KBM-7 (cell line): Measurements from ENCODE around the gene MBLAC2.

ENCODE experiments used
- DNase-seq: peaks from one replicate; pipeline ENCODE4 v3.0.0-alpha.2; 2015
- in situ Hi-C: fragments of 300-500 bp; cut with MboI; formaldehyde crosslinking; loops from 2 replicates; pipeline ENCODE4 v1.14.3; 2020; ENCODE audit warnings: low sequenced_read_pairs, low pct_unique_long_range_greater_than_20kb, mixed read lengths

Gene MBLAC2

DNA sequence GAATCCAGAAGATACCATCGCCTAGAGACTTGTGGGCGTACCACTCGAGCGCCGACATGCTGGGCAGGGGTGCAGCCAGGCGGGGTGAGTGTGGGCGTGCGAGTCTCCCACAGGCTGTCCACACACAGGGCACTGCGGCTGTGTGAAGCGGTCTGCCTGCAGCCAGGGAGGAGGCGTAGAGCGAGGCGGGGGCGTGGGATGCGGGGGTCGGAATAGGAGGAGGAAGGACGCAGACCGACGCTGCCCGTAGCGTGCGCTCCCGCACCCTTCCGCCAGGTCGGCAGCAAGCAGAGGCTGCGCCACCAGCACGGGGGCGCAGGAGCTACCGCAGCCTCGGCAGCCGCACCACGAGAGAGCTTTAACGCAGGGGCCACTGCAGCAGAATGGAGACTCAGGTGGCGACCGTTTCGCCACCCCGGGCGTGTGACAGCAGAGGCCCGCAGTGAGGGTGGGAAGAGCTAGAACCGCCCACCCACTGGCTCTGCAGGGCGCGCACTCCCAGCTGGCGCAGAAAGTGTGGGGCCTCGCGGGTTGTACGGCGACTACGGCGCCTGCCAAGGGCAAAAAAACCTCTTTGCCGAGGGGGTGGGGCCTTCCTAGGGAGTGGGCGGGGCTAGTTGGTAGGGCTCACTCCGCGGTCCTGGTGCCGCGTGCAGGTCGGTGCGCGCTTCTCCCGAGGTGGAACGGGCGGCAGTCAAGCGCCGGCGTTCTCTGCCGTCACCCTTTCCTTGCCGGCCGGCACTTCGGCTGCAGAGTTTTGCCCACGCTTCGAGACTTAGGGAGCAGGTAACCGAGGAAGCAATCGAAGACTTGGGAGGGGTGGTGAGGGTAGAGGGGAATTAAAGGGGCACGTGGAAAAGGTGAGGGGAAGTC, at the start of gene MBLAC2, which contains the start of gene POLR3G:
Gene MBLAC2 (minus strand): TSS at position 537 of the 873 bp plus-strand sequence. CDS start 479 bp downstream, at position 58.
Gene POLR3G (plus strand): TSS at position 630 of the 873 bp plus-strand sequence. CDS start 10,704 bp downstream, outside the sequence.
- in situ Hi-C loops: no loop called here
- peak; percentile 94 for DNase-seq

DNA sequence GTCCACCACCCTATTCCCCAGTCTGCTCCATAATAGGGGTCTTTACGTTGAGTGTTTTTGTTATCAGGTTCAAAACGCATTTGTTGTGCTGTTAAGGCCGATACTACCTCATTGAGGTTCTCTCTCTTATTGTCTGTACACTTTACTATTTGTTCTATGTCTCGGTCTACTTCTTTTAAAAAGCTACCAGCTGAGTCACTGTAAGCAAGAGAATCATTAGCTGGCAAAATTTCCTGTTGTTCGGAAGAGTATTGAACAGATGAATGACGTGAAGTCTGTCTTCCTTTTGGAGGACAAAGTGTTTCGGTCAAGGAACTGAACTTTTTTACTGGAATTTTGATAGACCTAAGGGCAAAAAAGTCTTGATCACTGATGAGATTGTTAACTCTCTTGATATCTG, 44.5 kb upstream of the MBLAC2 start:
- no peak for DNase-seq
- in situ Hi-C loops: no loop called here

DNA sequence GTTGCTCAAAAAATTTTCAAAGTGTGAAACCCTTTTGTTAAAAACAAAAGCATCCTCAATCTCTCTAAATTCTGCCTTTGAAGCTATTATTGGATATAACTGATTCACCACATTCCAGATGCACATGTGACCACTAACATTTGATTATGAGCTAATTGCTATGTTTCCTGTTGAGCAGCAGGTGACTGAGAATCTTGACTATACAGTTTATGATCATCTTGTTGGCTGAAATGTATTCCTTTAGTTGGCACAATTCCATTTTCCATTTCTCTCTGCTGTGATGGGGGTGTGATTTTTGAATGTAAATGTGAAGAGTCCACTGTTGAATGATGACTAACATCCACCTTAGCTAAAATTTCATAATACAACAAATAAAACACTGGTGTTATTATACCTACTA, 44.1 kb upstream of the MBLAC2 start:
- DNase-seq: no peak
- in situ Hi-C loops: no loop called here

DNA sequence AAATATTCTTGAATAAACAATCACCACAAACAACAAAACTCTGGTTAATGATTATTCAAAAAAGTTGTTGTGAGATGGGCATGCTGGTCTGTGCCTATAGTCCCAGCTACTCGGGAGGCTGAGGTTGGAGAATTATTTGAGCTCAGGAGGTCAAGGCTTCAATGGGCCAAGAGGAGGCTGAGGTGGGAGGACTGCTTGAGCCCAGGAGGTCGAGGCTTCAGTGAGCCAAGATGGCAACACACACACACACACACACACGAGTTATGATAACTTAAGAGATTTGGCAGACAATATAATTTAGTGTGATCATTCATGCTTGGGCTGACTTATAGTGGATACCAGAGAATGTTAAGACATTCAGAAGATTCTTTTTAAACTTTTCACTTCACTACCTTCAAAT, 39.9 kb upstream of the MBLAC2 start:
- in situ Hi-C loops: no loop called here
- no peak for DNase-seq

DNA sequence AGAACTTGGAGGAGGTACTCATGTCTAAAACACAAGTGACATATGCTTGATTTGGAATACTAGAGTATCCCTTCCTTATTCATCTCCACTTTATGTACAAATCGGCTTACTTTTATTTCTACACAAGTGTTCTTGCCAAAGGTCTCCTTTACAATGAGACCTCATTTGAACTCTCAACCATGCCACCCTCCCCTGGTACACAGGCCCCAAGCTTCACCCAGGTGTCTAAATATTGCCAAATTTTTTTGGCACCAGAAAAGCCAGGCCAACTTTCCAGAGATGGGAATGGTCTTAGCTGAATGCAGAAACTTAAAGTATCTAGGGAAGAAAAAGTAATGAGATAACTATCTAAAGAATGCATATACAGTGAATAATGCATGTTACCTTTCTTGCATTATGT, 35.9 kb upstream of the MBLAC2 start:
- no peak for DNase-seq
- in situ Hi-C loops: no loop called here

DNA sequence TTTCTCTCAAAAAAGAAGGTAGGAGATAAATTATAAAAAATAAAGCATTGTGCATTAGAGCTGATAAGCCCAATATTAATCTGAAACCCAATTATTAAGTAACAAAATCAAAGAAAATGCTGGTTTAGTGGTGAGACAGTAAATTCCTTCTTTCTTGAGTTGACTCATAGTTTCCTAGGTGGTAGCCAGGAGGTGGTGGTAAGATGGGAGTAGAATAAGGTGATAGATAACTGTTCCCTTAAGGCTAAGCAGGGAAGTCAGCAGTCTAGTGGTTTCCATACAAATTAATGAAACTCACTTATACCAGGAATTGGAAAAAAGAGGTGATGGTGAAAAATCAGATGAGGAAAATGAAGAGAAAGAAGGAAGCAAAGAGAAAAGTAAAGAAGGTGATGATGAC, 31.6 kb upstream of the MBLAC2 start:
- DNase-seq: no peak
- in situ Hi-C loops: no loop called here

DNA sequence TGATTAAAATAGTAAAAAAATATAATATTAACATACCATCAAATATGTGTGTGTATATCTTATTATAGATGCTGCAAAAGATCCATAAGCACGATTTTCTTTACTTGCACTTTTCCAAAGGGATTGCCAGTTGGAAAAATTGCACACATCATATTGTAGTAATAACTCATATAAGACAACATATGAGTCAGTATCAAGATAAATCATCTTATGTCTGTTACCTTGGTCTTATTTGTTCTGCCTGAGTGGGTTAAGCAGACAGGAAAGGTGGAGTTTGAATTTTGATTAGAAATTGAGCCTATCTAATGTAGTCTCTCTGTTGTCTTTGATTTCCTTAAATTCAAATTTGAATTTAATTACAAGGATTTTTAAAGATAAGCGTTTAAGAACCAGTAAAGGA, 30.2 kb upstream of the MBLAC2 start:
- in situ Hi-C loops: no loop called here
- DNase-seq: no peak

GRCh38 chr5:90503596-90503995, 29.0 kb upstream of the MBLAC2 start:
- DNase-seq: no peak
- in situ Hi-C loops: no loop called here

DNA sequence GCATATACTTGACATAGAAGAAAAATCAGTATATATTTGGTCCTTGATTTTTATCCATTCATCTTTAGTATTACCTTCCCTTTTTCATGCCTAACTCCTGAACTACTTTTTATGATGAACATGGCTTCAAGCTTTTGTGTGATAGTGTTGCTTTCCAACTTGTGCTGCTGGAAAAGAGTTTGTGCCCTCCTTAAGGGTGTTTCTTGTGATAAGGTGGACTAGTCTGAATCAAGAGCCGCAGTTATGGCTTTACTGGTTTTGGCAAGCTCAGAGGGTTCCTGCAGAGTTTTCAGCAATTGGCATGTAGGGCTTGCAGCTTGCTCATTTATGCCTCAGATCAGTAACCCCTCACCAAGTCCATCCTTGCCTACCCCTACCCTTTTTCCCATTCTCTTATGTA, 20.6 kb upstream of the MBLAC2 start:
- DNase-seq: no peak
- in situ Hi-C loops: no loop called here

DNA sequence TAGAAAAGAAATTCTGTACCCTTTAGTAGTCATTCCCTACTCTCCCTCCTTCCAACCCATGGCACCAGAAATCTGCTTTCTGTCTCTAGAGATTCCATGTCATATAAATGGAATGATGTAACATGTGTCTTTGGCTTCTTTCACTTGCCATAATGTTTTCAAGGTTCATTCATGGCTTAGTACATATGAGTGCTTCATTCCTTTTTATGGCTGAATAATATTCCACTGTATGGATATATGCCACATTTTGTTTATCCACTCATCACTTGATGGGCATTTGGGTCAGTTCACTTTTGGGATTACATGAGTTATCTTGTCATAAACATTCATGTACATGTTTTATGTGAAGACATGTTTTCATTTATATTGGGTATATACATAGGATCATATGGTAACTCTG, 19.5 kb upstream of the MBLAC2 start:
- DNase-seq: no peak
- in situ Hi-C loops: no loop called here

DNA sequence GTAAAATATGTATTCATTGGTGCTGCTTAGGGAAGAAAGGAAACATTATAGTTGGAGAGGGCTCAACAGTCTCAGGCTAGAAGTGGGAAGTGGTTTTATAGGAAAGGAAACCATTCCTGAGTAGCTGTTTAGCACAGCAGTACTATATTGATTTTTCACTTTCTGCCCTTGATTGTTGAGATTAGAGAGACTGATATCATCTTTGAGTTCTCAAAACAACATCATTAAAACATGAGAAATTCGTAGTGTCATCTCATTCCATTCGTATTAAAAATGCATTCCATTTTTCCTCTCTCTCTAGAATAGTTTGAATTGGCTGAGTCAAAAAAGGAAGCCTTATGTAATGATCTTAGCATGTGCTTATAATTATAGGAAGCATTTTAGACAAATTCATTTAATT, 14.2 kb upstream of the MBLAC2 start:
- in situ Hi-C loops: no loop called here
- DNase-seq: peak; percentile 46

DNA sequence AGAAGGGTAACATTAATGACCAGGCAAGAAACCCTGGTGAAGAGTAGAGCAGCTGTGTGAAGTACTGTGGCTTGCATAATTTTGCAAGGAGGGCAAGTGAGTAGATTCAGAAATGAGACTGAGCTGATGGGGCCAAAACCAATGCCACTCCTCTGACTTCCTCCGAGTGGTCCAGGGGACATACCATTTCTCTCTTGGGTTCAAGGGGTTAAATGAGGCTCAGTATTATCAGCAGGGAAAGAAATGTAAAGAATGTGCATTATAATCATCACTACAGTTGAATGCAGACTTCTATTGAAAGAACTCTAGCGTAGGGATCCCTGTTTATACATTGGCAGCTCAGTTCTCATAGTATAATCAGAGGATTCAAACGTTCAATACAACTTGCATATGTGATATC, 10.0 kb upstream of the MBLAC2 start:
- DNase-seq: no peak
- in situ Hi-C loops: no loop called here

DNA sequence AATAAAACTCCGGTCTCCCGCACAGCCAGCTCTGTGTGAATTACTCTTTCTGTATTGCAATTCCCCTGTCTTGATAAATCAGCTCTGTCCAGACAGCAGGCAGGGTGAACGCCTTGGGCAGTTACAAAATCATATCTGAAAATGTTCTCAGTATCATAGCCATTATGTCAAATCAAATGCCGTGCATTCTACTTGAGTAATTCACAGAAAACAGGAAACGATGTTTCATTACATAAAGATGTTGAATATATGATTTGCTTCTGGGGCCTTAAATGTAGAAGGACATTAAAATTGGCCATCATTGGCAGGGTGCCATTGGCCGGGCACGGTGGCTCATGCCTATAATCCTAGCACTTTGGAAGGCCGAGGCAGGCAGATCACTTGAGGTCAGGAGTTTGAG, 8.6 kb upstream of the MBLAC2 start:
- in situ Hi-C loops: no loop called here
- DNase-seq: no peak

- DNase-seq: no peak
- in situ Hi-C loops: no loop called here
Observed at GRCh38 chr5:90480699-90481098, 6.1 kb upstream of the MBLAC2 start.

- in situ Hi-C loops: no loop called here
- DNase-seq: no peak
Observed at GRCh38 chr5:90479611-90480385, 5.2 kb upstream of the MBLAC2 start.

- no peak for DNase-seq
- in situ Hi-C loops: no loop called here
Observed at GRCh38 chr5:90477621-90478215, 3.1 kb upstream of the MBLAC2 start.

- DNase-seq: peak; percentile 18
- in situ Hi-C loops: no loop called here
Observed at GRCh38 chr5:90477073-90477472, 2.5 kb upstream of the MBLAC2 start.

DNA sequence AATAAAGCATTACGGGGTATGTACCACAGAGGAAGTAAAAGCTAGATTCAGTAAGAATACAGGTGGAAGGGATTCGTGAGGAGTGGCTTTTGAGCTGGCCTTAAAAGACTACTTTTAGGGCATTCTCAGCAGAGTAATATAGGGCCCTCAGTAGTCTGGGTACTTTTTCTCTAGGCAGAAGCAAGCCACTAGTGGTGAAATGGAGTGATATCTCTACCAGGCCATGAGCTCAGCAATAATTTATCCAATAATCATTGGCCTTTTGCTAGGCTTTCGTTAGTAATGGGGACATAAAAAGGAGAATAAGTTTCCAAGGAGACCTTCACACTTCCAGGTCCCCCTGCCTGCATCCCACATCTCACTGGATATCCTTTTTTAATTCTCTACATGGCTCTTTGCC, 1.8 kb upstream of the MBLAC2 start:
- in situ Hi-C loops: no loop called here
- no peak for DNase-seq

DNA sequence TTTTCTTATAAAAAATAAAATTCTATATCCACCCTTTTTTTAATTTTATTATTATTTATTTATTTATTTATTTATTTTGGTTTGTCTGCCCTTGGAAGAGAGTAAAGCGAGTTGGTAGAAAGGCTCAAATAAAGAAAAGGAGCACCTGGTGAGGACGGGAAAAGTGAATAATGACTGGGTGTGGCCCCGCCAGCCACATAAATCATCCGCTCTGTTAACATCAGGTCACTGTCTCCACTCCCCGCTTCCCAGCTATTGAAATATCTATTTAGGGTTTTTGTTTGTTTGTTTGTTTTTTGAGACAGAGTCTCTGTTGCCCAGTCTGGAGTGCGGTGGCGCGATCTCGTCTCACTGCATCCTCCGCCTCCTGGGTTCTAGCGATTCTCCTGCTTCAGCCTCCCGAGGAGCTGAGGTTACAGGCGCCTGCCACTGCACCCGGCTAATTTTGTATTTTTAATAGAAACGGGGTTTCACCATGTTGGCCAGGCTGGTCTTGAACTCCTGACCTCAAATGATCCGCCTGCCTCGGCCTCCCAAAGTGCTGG, 937 bp upstream of the MBLAC2 start:
- DNase-seq: no peak
- in situ Hi-C loops: no loop called here
